Esophagus squamous epithelium (tissue), 4 donors: ENCODE data around the gene SEC14L5.

ENCODE experiments used
- POLR2A ChIP-seq, 4 donors: fragments of 450-650 bp; IDR thresholded peaks; one replicate each; pipeline ENCODE4 v1.6.1; 2017; ENCODE audit warnings: antibody characterized with exemption in 4 of 4, mild to moderate bottlenecking in 4 of 4, moderate library complexity in 3 of 4
- TF ChIP-seq, protein P1 (sequence below), 6 experiments: fragments of 450-650 bp in 4 of 6; fragments of 200-600 bp in 2 of 6; sonication (generic) in 2 of 6; IDR thresholded peaks; one replicate each; pipeline ENCODE4 v1.5.1; 2016 to 2019; ENCODE audit warnings: antibody characterized with exemption in 6 of 6, mild to moderate bottlenecking in 4 of 6, moderate library complexity in 4 of 6

GRCh38 chr16:5027575-5028235 is 69.6 kb downstream of the SEC14L5 start:
- TF ChIP-seq POLR2A (IDR thresholded peaks at IDR 0.05) = no peak
- TF ChIP-seq, protein P1, sequence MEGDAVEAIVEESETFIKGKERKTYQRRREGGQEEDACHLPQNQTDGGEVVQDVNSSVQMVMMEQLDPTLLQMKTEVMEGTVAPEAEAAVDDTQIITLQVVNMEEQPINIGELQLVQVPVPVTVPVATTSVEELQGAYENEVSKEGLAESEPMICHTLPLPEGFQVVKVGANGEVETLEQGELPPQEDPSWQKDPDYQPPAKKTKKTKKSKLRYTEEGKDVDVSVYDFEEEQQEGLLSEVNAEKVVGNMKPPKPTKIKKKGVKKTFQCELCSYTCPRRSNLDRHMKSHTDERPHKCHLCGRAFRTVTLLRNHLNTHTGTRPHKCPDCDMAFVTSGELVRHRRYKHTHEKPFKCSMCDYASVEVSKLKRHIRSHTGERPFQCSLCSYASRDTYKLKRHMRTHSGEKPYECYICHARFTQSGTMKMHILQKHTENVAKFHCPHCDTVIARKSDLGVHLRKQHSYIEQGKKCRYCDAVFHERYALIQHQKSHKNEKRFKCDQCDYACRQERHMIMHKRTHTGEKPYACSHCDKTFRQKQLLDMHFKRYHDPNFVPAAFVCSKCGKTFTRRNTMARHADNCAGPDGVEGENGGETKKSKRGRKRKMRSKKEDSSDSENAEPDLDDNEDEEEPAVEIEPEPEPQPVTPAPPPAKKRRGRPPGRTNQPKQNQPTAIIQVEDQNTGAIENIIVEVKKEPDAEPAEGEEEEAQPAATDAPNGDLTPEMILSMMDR (IDR thresholded peaks at IDR 0.05) = no peak
